Measurements from ENCODE around the gene SUCLG2.

- TF ChIP-seq, protein P1, sequence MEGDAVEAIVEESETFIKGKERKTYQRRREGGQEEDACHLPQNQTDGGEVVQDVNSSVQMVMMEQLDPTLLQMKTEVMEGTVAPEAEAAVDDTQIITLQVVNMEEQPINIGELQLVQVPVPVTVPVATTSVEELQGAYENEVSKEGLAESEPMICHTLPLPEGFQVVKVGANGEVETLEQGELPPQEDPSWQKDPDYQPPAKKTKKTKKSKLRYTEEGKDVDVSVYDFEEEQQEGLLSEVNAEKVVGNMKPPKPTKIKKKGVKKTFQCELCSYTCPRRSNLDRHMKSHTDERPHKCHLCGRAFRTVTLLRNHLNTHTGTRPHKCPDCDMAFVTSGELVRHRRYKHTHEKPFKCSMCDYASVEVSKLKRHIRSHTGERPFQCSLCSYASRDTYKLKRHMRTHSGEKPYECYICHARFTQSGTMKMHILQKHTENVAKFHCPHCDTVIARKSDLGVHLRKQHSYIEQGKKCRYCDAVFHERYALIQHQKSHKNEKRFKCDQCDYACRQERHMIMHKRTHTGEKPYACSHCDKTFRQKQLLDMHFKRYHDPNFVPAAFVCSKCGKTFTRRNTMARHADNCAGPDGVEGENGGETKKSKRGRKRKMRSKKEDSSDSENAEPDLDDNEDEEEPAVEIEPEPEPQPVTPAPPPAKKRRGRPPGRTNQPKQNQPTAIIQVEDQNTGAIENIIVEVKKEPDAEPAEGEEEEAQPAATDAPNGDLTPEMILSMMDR (conservative IDR thresholded peaks at IDR 0.05 in 1 of 2, IDR thresholded peaks at IDR 0.05 in 1 of 2; ENCODE audit: low read depth in 1 of 2, low read length in 2 of 2), result no peak
- no peak for TF ChIP-seq EZH2 (IDR thresholded peaks at IDR 0.05; ENCODE audit: low read length, missing control alignments)
Measured at GRCh38 chr3:67610458-67610857, 44.0 kb downstream of the SUCLG2 start.
